Stomach smooth muscle (tissue), 2 donors: ENCODE measurements around the gene TOM1L2.
"Not testable (repeated sequence)": the region's sequence is repeated elsewhere in the genome, so short reads cannot be mapped to it uniquely, and the experiment has no call there.

ENCODE experiments used
- H3K27ac ChIP-seq: one replicate; pipeline ENCODE4 v1.7.0; 2013; ENCODE audit warnings: mild to moderate bottlenecking, low read length, inconsistent platforms
- H3K27me3 ChIP-seq, 2 donors: one replicate each; pipeline ENCODE4 v1.7.0; 2013; ENCODE audit warnings: low read length in 2 of 2; ENCODE audit not compliant: insufficient read depth in 2 of 2, control insufficient read depth in 1 of 2
- H3K36me3 ChIP-seq, 2 donors: one replicate each; pipeline ENCODE4 v1.7.0; 2013; ENCODE audit warnings: low read length in 2 of 2; ENCODE audit not compliant: control insufficient read depth in 2 of 2, insufficient read depth in 2 of 2
- H3K4me1 ChIP-seq: one replicate; pipeline ENCODE4 v1.7.0; 2013; ENCODE audit warnings: low read length; ENCODE audit not compliant: control insufficient read depth, insufficient read depth
- H3K4me3 ChIP-seq, 2 donors: one replicate each; pipeline ENCODE4 v1.7.0; 2013; ENCODE audit warnings: low read length in 2 of 2
- H3K9ac ChIP-seq, 2 donors: one replicate each; pipeline ENCODE4 v1.7.0; 2013; ENCODE audit warnings: low read length in 2 of 2, mild to moderate bottlenecking in 1 of 2
- H3K9me3 ChIP-seq, 2 donors: one replicate each; pipeline ENCODE4 v1.7.0; 2013; ENCODE audit warnings: low read length in 2 of 2; ENCODE audit not compliant: control insufficient read depth in 2 of 2
- donor health status: healthy.
- donor health status: Pancreatic carcinoma.

Gene TOM1L2

GRCh38 chr17:17924857-17925250, 47.3 kb downstream of the TOM1L2 start:
- Histone ChIP-seq H3K36me3 (no peaks in the 10 kb centered on the region), H3K9ac (no peak overlapping the region), H3K9me3 (no peaks in the 10 kb centered on the region), H3K4me3 (no peak overlapping the region), H3K27me3 (no peaks in the 10 kb centered on the region), H3K4me1 (peaks cover 34% of the 10 kb centered on the region), H3K27ac (no peak overlapping the region)

GRCh38 chr17:17924131-17924856, 47.9 kb downstream of the TOM1L2 start:
- Histone ChIP-seq H3K9ac (no peak overlapping the region), H3K36me3 (no peaks in the 10 kb centered on the region), H3K27me3 (no peaks in the 10 kb centered on the region), H3K9me3 (no peaks in the 10 kb centered on the region), H3K4me3 (no peak overlapping the region), H3K4me1 (peaks cover 40% of the 10 kb centered on the region), H3K27ac (no peak overlapping the region)

GRCh38 chr17:17922070-17922614, 50.1 kb downstream of the TOM1L2 start:
- peak overlapping the region in 1 of 2 donors; percentile 21 for H3K9ac ChIP-seq
- no peaks in the 10 kb centered on the region for H3K9me3 ChIP-seq
- H3K36me3 ChIP-seq = no peaks in the 10 kb centered on the region
- no peaks in the 10 kb centered on the region for H3K27me3 ChIP-seq
- H3K4me3 ChIP-seq = no peak overlapping the region
- peaks cover 41% of the 10 kb centered on the region for H3K4me1 ChIP-seq
- H3K27ac ChIP-seq = peak overlapping the region; percentile 62

DNA sequence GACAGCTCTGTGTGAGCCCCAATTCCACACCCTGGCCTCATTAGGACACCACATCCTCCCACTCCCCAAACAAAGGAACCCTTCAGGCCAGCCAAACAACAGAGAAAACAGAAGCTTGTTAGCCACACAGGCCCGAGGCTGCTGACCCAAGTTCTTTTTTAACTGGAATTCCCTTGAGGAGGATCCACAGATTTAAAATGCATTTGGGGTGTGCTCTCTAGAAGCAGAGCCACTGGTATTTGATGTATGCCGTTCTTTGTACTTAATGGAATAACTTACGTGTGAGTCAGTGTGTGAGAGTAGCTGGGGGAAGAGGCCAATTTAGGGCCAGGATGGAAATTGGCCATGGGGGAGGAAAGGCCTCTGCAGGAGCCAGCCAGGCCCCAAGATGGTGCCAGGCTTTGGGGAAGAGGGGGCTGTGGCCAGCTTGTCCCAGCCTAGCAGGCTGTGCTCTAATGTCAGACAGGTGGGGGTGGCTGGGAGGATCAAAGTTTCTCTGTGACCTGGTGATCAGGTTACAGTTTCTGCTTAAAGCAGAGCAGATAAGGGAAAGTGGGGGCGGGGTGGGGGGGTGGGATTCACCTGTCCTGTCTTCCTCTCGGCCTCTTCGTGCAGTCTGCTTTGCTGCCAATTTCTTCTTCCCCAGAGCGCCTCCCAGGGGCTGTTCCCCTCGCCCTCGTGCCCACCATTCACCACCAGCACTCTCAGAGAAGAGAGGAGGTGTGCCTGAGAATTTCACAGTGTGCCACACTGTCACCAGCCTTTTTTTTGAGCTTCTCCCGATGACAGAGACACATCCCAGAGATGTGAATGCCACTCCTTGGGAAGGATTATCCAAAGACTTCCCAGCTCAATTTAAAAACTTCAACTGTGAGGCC, 50.8 kb downstream of the TOM1L2 start:
- Histone ChIP-seq H3K27ac (peak overlapping the region; percentile 62), H3K27me3 (no peaks in the 10 kb centered on the region), H3K9ac (peak overlapping the region in 1 of 2 donors; percentile 21), H3K36me3 (no peaks in the 10 kb centered on the region), H3K4me3 (no peak overlapping the region), H3K4me1 (peaks cover 40% of the 10 kb centered on the region), H3K9me3 (no peaks in the 10 kb centered on the region)

DNA sequence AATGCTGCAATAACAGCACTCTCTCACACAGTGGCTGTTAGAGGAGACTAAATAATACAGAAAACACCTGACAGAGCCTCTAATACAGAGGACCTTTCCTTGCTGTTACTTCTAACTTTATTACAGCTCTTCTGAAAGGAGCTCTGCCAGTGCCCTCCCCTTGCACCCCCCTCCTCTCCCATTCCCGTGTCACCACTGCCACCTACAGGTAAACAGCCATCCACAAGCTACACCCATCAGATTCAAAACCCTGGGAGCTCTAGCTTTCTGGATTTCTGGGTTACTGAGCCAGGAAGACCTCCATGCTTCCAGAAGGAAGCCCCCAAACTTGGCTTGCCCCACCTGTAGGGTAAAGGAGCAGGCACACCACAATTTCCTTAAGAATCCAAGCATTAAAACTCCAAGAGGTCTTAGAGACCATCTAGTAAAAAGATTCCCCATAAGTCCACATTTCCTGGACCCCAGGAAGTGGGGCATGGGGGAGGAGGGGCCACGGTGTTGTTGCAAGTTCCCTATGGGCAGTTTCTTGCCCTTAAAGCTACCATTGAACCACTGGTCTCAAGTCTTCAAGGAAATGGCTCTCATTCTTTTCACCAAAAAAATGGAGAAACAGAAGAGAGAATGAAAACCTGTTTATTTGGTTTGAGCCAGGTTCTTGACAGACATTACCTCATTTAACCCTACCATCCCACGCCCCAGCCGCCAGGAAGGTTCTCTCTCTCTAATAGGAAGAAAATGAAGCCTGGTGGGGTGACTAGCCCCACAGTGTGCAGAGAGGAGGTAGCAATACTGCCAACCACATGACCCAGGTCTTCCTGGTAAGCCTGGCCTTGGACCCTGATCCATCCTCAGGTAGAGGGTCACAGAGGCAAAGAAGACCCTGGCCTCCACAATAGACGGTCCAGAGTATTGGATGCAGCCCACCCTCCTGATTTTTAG, 52.8 kb downstream of the TOM1L2 start:
- H3K36me3 ChIP-seq = no peaks in the 10 kb centered on the region
- no peak overlapping the region for H3K9ac ChIP-seq
- no peak overlapping the region for H3K27ac ChIP-seq
- H3K4me3 ChIP-seq = no peak overlapping the region
- no peaks in the 10 kb centered on the region for H3K27me3 ChIP-seq
- H3K9me3 ChIP-seq = no peaks in the 10 kb centered on the region
- peaks cover 42% of the 10 kb centered on the region for H3K4me1 ChIP-seq

DNA sequence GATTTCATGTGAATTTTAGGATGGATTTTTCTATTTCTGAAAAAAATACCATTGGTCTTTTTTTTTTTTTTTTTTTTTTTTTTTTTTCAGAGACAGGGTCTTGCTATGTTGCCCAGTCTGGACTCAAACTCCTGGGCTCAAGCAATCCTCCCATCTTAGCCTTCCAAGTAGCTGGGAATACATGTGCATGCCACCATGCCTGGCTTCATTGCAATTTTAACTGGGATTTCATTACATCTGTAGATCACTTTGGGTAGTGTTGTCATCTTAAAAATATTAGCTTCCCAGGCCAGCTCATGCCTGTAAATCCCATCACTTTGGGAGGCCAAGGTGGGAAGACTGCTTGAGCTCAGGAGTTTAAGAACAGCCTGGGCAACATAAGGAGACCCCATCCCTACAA, 54.8 kb downstream of the TOM1L2 start:
- Histone ChIP-seq H3K27ac (no peak overlapping the region), H3K9me3 (no peaks in the 10 kb centered on the region), H3K4me1 (peaks cover 40% of the 10 kb centered on the region), H3K36me3 (no peaks in the 10 kb centered on the region), H3K4me3 (no peak overlapping the region), H3K9ac (no peak overlapping the region), H3K27me3 (no peaks in the 10 kb centered on the region)

DNA sequence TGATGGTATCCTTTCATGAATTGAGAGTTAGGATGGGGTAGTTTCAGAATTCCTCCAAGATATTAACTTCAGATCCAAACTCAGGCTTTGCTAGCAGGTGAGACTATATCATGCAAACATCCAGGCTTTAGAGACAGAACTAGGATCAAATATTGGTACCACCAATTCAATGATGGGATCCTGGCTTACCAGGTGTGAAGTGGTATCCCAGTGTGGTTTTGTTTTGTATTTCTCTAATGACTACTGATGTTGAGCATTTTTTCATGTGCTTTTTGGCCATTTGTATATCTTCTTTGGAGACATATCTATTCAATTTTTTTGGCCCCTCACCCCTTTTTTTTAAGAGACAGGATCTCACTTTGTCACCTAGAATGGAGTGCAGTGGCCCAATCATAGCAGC, 57.0 kb downstream of the TOM1L2 start:
- H3K9ac ChIP-seq = no peak overlapping the region
- peaks cover 23% of the 10 kb centered on the region for H3K4me1 ChIP-seq
- H3K36me3 ChIP-seq = peaks cover 0 to 2% of the 10 kb centered on the region in 2 donors
- H3K9me3 ChIP-seq = no peaks in the 10 kb centered on the region
- no peaks in the 10 kb centered on the region for H3K27me3 ChIP-seq
- no peak overlapping the region for H3K4me3 ChIP-seq
- no peak overlapping the region for H3K27ac ChIP-seq

- H3K4me1 ChIP-seq = peaks cover 13% of the 10 kb centered on the region
Observed at GRCh38 chr17:17913695-17914332, 58.4 kb downstream of the TOM1L2 start.

GRCh38 chr17:17912336-17912735, 59.9 kb downstream of the TOM1L2 start:
- H3K4me1 ChIP-seq = peaks cover 12% of the 10 kb centered on the region
- not testable (repeated sequence) for H3K27ac ChIP-seq, H3K9ac ChIP-seq, H3K27me3 ChIP-seq, H3K4me3 ChIP-seq, H3K36me3 ChIP-seq, H3K9me3 ChIP-seq

More at GRCh38 chr17:17913695-17914332, 58.4 kb downstream of the TOM1L2 start:
- Histone ChIP-seq H3K4me3 (no peak overlapping the region), H3K9ac (no peak overlapping the region), H3K9me3 (no peaks in the 10 kb centered on the region), H3K27me3 (no peaks in the 10 kb centered on the region), H3K36me3 (peaks cover 0 to 2% of the 10 kb centered on the region in 2 donors), H3K27ac (no peak overlapping the region)
